Cardiac fibroblast (primary cell): ENCODE measurements around the gene P2RX2.

Experiments used
- DNase-seq, 2 donors: peaks; one replicate each; pipeline versions ENCODE4 v3.0.0 to v3.0.0-alpha.2; 2010; ENCODE audit warnings: low read depth in 2 of 2
- H3K4me3 ChIP-seq, 2 donors: replicated peaks in 1 of 2; 1 replicate in 1 of 2; 2 replicates in 1 of 2; pipeline ENCODE4 v1.5.1; 2011; ENCODE audit warnings: low read depth in 2 of 2, low read length in 2 of 2, mild to moderate bottlenecking in 2 of 2, moderate library complexity in 1 of 2
- CTCF ChIP-seq: IDR thresholded peaks from one replicate; pipeline ENCODE4 v1.5.1; 2011; ENCODE audit warnings: low read depth, mild to moderate bottlenecking, low read length, inconsistent platforms

The P2RX2 gene

GRCh38 chr12:132623072-132623869, 4.7 kb downstream of the P2RX2 start:
- peak overlapping the region in 1 of 2 donors; percentile 10 for H3K4me3 ChIP-seq
- no peak for DNase-seq
- no peak for TF ChIP-seq CTCF

GRCh38 chr12:132624186-132624855, 5.7 kb downstream of the P2RX2 start:
- TF ChIP-seq CTCF: no peak
- DNase-seq: no peak
- no peak overlapping the region for H3K4me3 ChIP-seq

- DNase-seq: no peak
- H3K4me3 ChIP-seq: no peak overlapping the region
- TF ChIP-seq CTCF: no peak
These were observed 6.5 kb downstream of the P2RX2 start for GRCh38 chr12:132624910-132625630.

- no peak for TF ChIP-seq CTCF
- no peak for DNase-seq
- H3K4me3 ChIP-seq: no peak overlapping the region
These were observed 7.3 kb downstream of the P2RX2 start for GRCh38 chr12:132625731-132626430.

GRCh38 chr12:132629330-132629729, 10.8 kb downstream of the P2RX2 start:
- no peak for DNase-seq
- TF ChIP-seq CTCF: no peak
- H3K4me3 ChIP-seq: no peak overlapping the region

- TF ChIP-seq CTCF: no peak
- DNase-seq: no peak
- no peak overlapping the region for H3K4me3 ChIP-seq
These were observed 12.1 kb downstream of the P2RX2 start for GRCh38 chr12:132630672-132631071.
